ENCODE measurements around the gene CFAP107.
"Not testable (repeated sequence)": the region's sequence is repeated elsewhere in the genome, so short reads cannot be mapped to it uniquely, and the experiment has no call there.

The CFAP107 gene, protein sequence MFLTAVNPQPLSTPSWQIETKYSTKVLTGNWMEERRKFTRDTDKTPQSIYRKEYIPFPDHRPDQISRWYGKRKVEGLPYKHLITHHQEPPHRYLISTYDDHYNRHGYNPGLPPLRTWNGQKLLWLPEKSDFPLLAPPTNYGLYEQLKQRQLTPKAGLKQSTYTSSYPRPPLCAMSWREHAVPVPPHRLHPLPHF

GRCh38 chr1:12745992-12746323, at the start of gene CFAP107:
Gene CFAP107 (plus strand): TSS chr1:12746200. CDS start chr1:12746431, 231 bp downstream.
- in situ Hi-C loops (cut with MboI; ENCODE audit: low pct_unique_long_range_greater_than_20kb, low sequenced_read_pairs): no loop called here
- no peak for DNase-seq

GRCh38 chr1:12696658-12697057, 49.3 kb upstream of the CFAP107 start:
- no peak for DNase-seq
- in situ Hi-C loops (cut with MboI; ENCODE audit: low pct_unique_long_range_greater_than_20kb, low sequenced_read_pairs): no loop called here

- in situ Hi-C loops (cut with MboI; ENCODE audit: low pct_unique_long_range_greater_than_20kb, low sequenced_read_pairs): no loop called here
- no peak for DNase-seq
Measured at GRCh38 chr1:12697397-12697796, 48.6 kb upstream of the CFAP107 start.

DNA sequence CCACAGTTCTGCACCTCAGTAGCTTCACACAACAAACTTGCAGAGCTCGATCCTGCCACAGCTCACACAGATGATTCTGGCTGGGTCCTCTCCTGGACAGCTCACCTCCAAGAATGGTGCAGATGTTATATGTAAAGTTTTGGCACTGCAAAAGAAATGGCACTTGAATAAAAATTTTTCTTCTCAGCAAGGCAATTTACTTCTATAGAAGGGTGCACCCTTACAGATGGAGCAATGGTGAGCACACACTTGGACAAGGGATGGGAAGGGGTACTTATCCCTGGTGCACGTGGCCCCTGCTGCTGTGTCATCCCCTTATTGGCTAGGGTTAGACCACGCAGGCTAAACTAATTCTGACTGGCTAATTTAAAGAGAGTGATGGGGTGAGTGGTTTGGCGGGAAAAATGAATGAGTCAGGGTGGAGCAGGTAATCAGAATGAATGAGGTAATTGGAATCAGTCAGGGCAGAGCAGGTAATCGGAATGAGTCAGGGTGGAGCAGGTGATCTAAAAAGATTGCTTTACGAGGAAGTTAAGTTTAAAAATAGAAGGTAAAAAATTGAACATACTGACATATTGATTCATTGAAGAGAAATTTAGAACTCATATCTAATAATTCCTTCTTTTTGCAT, 42.1 kb upstream of the CFAP107 start:
- in situ Hi-C loops (cut with MboI; ENCODE audit: low pct_unique_long_range_greater_than_20kb, low sequenced_read_pairs): no loop called here
- DNase-seq: no peak

DNA sequence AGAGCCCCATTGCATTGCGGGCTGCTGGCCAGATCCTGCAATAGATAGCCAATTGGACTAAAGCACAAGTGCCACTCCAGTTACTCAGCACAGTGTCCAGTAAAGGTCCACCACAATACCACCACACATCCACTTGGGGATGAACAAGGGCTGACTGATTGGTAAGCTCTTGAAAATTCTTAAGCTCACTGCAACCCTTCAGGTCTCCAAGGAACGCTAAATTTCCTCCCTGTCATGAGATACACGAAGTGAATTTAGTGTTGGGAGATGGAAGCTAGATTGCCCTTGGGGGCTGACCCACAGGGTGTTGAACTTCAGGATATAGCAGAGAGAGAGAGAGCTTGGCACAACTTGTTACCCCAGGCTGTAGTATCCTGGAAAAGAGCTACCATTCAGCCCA, 39.9 kb upstream of the CFAP107 start:
- no peak for DNase-seq
- in situ Hi-C loops (cut with MboI; ENCODE audit: low pct_unique_long_range_greater_than_20kb, low sequenced_read_pairs): no loop called here

DNA sequence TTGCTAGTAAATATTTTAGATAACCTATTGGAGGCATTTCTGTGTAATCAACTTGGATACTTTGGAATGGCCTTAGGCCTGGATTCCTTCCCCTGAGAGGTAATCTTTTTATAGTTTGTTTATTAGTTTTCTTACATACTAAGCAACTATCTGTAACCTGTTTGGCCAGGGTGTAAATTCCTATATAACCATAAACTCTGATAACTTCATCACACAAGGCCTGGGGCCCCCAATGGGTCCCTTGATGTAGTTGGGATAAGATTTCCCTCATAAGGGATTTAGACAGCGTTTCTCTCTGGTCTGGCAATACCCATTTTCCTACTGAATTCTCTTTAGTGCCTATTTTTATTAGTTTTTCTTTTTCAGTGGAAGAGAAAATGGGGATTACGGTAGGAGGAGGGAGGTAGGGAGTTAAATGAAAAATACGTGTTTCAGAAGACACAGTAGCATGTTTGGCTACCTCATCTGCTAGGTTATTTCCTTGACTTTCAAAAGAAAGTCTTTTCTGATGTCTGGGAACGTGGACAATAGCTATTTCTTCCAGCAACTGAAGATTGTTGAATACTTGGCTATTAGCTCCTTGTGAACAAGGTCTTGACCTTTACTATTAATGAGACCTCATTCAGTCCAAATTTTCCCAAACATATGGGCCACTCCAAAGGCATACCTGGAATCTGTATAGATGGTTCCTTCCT, 37.5 kb upstream of the CFAP107 start:
- DNase-seq: no peak
- in situ Hi-C loops (cut with MboI; ENCODE audit: low pct_unique_long_range_greater_than_20kb, low sequenced_read_pairs): no loop called here

DNA sequence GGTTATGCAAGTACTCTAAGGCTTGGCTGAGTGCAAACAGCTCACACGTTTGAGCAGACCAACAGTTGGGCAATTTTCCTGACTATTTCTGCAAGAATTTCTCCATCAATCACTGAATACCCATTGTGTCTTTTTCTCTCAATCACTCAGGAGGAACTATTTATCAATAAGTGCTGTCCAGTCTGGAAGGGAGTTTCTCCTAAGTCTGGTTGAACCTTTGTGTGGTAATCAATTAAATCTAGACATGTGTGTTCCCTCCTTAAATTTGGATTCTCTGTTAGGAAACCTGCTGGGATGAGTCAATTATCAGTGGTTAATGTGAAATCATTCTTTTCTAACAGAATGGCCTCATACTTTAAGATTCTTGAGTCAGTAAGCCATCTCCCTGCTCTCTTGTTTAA, 36.9 kb upstream of the CFAP107 start:
- in situ Hi-C loops (cut with MboI; ENCODE audit: low pct_unique_long_range_greater_than_20kb, low sequenced_read_pairs): no loop called here
- no peak for DNase-seq

DNA sequence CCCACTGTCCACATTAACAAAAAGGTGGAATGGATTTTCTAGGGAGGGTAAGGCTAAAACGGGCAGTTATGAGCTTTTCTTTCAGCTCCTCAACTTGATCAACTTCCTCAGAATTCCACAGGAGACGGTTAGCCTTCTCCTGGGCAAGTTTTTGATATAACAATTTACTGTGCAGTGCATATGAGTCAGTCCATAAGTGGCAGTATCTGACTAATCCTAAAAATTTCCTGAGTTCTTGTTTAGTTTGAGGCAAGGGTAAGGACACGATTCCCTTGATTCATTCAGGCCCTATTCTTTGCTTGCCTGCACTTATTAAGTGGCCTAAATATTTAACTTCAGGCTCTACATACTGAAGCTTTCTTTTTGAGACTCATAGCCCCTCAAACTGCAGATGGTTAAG, 36.3 kb upstream of the CFAP107 start:
- no peak for DNase-seq
- in situ Hi-C loops (cut with MboI; ENCODE audit: low pct_unique_long_range_greater_than_20kb, low sequenced_read_pairs): no loop called here

GRCh38 chr1:12711536-12711935, 34.5 kb upstream of the CFAP107 start:
- DNase-seq: no peak
- in situ Hi-C loops (cut with MboI; ENCODE audit: low pct_unique_long_range_greater_than_20kb, low sequenced_read_pairs): no loop called here

DNA sequence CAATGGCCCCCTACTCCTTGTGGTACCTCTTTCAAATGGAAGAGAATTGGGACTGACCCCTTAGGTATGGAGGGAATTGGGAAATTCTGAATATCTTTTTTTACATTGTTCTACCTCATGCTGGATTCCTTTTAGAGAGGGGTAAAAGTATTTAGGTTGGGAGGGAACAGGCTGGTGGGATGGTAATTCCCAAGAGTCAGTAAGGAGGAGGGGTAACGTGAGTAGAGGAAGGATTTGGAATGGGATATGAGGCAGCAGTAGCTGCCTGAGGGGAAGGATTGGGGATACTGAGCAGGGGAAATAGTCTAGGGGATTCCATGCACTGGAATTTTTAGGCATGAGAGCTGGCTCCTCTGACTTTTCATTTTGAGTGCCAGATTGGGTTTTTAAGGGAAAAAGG, 33.9 kb upstream of the CFAP107 start:
- in situ Hi-C loops (cut with MboI; ENCODE audit: low pct_unique_long_range_greater_than_20kb, low sequenced_read_pairs): no loop called here
- no peak for DNase-seq

DNA sequence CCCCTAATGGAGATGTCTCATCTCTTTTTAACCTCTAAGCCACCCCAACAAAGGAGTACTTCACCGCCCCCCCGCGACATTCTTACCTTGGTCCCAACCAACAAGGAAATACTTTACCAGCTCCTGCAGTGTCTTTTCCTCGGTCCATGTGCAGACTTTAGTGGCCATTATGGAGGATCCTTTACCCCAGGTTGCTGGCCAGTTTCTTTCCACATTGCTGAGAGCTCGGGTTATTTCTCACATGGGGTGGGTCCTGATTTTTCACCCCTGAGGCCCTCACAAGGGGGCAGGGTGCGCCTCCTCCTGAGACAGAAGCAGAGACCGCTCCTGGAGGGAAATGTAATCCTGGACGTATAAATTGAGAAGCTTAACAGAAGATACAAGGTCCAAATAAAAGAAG, 33.1 kb upstream of the CFAP107 start:
- in situ Hi-C loops (cut with MboI; ENCODE audit: low pct_unique_long_range_greater_than_20kb, low sequenced_read_pairs): no loop called here
- DNase-seq: no peak

DNA sequence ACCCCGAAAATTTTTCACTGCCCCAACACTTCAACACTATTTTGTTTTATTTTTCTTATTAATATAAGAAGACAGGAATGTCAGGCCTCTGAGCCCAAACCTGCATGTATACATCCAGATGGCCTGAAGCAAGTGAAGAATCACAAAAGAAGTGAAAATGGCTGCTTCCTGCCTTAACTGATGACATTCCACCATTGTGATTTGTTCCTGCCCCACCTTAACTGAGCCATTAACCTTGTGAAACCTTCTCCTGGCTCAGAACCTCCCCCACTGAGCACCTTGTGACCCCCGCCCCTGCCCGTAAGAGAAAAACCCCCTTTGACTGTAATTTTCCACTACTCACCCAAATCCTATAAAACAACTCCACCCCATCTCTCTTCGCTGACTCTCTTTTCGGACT, 32.3 kb upstream of the CFAP107 start:
- in situ Hi-C loops (cut with MboI; ENCODE audit: low pct_unique_long_range_greater_than_20kb, low sequenced_read_pairs); DNase-seq: not testable (repeated sequence)

DNA sequence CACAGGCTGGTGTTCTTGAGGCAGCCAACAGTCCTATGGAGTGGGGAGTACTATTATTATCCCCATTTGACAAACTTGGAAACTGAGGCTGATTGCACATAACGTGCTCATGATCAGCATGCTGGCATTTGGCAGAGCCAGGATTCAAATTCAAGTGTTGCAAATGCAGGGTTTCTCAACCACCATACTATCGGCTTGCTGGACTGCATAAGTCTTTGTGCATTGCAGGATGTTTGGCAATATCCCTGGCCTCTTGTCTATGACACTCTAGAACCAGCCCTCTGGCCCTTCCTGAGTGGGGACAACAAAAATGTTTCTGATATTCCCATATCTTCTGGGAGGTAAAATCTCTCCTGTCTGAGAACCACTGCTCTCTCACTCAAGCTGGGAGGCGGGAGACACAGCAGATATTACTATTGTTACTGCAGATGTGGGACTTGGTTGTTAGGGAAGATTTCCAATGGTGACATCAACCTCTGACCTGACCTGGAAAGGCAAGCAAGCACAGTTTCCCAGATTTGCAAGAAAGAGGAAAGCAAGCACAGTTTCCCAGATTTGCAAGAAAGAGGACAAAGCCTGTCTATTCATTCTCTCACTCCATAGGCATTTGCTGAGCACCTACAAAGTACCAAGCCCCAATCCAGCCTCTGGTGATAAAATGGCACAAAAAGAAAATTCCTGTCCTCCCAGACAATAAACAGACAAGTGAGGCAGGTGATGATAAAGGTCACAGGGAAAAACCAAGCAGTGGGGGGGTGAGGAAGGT, 31.1 kb upstream of the CFAP107 start:
- no peak for DNase-seq
- in situ Hi-C loops (cut with MboI; ENCODE audit: low pct_unique_long_range_greater_than_20kb, low sequenced_read_pairs): no loop called here

DNA sequence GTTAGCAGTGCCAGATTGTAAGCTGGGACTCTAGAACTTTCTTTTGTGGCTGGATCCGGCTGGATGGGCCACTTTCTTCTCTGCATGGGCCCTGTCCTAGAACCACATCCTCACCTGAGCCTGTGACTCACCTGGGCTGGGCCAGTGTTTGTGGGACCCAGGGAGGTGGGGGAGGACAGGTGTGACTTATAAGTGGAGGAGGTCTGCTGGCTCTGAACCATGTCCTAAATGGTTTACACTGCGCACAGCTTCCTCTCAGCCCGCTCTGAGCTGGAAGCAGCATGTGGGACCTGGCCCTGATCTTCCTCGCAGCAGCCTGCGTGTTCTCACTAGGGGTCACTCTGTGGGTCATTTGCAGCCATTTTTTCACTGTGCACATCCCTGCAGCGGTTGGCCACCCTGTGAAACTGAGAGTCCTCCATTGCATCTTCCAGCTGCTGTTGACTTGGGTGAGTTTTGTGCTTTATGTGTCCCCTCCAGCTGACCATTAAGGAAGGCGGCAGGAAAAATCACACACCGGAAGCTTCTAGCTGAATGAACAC, 30.0 kb upstream of the CFAP107 start, which contains the start of gene AADACL3:
AADACL3 (plus strand) TSS at position 215 of the 542 bp plus-strand sequence; CDS start at position 282, 67 bp downstream.
- in situ Hi-C loops (cut with MboI; ENCODE audit: low pct_unique_long_range_greater_than_20kb, low sequenced_read_pairs): no loop called here
- no peak for DNase-seq

DNA sequence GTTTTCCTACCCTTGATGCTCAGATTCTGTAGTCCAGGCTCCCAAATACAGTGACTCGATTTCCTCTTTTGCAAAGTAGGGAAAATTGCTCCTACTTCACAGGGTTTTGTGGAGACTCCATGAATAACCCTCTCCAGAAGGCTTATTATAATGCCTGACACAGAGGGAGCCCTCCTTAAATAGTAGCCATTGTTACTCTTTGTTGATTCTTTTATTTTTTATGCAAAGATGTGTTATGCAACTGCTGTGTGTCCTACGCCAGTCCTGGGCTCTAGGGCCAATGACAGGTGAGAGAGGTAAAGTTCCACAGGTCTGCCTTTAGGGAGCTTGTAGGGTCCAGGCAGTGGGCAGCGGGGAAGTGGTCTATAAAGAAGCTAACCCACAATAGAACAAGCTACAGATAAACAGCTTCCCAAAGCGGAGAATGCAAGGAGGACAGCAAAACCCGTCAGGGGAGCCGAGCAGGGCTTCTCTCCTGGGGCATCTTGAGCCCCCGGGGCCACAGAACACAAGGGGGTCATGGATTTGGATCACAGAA, 28.6 kb upstream of the CFAP107 start:
- in situ Hi-C loops (cut with MboI; ENCODE audit: low pct_unique_long_range_greater_than_20kb, low sequenced_read_pairs): no loop called here
- no peak for DNase-seq

GRCh38 chr1:12722626-12723025, 23.4 kb upstream of the CFAP107 start:
- DNase-seq: no peak
- in situ Hi-C loops (cut with MboI; ENCODE audit: low pct_unique_long_range_greater_than_20kb, low sequenced_read_pairs): no loop called here

DNA sequence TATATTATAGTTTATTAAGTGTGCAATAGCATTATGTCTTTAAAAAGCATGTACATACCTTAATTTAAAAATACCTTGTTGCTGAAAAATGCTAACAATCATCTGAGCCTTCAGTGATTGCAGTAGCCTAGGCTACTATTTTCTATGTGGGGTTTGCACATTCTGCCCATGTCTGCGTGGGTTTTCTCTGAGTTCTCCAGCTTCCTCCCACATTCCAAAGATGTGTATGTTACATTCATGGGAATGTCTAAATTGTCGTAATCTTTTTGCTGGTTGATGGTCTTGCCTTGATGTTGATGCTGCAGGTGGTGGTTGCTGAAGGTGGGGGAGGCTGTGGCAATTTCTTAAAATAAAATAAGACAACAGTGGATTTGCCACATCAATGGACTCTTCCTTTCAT, 17.6 kb upstream of the CFAP107 start:
- DNase-seq: no peak
- in situ Hi-C loops (cut with MboI; ENCODE audit: low pct_unique_long_range_greater_than_20kb, low sequenced_read_pairs): no loop called here

DNA sequence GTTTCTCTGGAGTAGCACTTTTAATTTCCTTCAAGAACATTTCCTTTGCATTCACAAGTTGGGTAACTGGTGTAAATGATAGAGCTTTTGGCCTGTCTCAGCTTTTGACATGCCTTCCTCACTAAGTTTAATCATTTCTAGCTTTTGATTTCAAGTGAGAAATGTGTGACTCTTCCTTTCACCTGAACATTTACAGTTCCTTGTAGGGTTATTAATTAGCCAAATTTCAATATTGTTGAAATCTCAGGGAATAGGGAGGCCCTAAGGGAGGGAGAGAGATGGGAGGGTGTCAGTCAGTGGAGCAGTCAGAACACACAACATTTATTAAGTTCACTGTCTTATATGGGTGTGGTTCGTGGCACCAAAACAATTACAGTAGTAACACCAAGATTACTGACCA, 15.8 kb upstream of the CFAP107 start:
- no peak for DNase-seq
- in situ Hi-C loops (cut with MboI; ENCODE audit: low pct_unique_long_range_greater_than_20kb, low sequenced_read_pairs): no loop called here

GRCh38 chr1:12731084-12731483, 14.9 kb upstream of the CFAP107 start:
- in situ Hi-C loops (cut with MboI; ENCODE audit: low pct_unique_long_range_greater_than_20kb, low sequenced_read_pairs); DNase-seq: not testable (repeated sequence)
